Stimulated activated CD8-positive, alpha-beta memory T cell treated with anti-CD3 and anti-CD28 coated beads, Interleukin-15, amount 100 ng/mL, for 4 hours (primary cell): ENCODE data around the gene GPR160.

ENCODE experiments used
- DNase-seq, 2 donors: peaks; one replicate each; pipeline ENCODE4 v3.0.0-alpha.2; 2020; ENCODE audit warnings: low read depth in 2 of 2

GPR160 gene

GRCh38 chr3:170027233-170028102 is 10.3 kb upstream of the GPR160 start:
- no peak for DNase-seq

- no peak for DNase-seq
Measured at GRCh38 chr3:170033489-170033888, 4.3 kb upstream of the GPR160 start.

GRCh38 chr3:170038434-170039110 is 777 bp downstream of the GPR160 start:
- DNase-seq: no peak

- DNase-seq: no peak
Measured at GRCh38 chr3:170040418-170040817, 2.6 kb downstream of the GPR160 start.

GRCh38 chr3:170043506-170043905 is 5.7 kb downstream of the GPR160 start:
- DNase-seq: no peak

- DNase-seq: no peak
Measured at GRCh38 chr3:170044271-170044670, 6.5 kb downstream of the GPR160 start.

GRCh38 chr3:170044795-170045244 is 7.0 kb downstream of the GPR160 start:
- DNase-seq: no peak

GRCh38 chr3:170046269-170047132 is 8.7 kb downstream of the GPR160 start:
- DNase-seq: no peak

GRCh38 chr3:170047133-170047404 is 9.3 kb downstream of the GPR160 start:
- no peak for DNase-seq

- DNase-seq: no peak
Measured at GRCh38 chr3:170049146-170050000, 11.6 kb downstream of the GPR160 start.

GRCh38 chr3:170050753-170051152 is 13.0 kb downstream of the GPR160 start:
- DNase-seq: no peak

GRCh38 chr3:170052398-170052797 is 14.6 kb downstream of the GPR160 start:
- DNase-seq: no peak

- no peak for DNase-seq
Measured at GRCh38 chr3:170054204-170054603, 16.4 kb downstream of the GPR160 start.

- no peak for DNase-seq
Measured at GRCh38 chr3:170055209-170055608, 17.4 kb downstream of the GPR160 start.

- DNase-seq: no peak
Measured at GRCh38 chr3:170056710-170057454, 19.1 kb downstream of the GPR160 start.

GRCh38 chr3:170057550-170057949 is 19.8 kb downstream of the GPR160 start:
- DNase-seq: no peak

- no peak for DNase-seq
Measured at GRCh38 chr3:170058127-170058526, 20.3 kb downstream of the GPR160 start.

- no peak for DNase-seq
Measured at GRCh38 chr3:170059447-170059846, 21.7 kb downstream of the GPR160 start.

GRCh38 chr3:170062068-170062467 is 24.3 kb downstream of the GPR160 start:
- DNase-seq: no peak

GRCh38 chr3:170062769-170063168 is 25.0 kb downstream of the GPR160 start:
- DNase-seq: no peak

- DNase-seq: no peak
Measured at GRCh38 chr3:170063691-170064090, 25.9 kb downstream of the GPR160 start.
